Activated CD4-positive, CD25-positive, alpha-beta regulatory T cell (primary cell): ENCODE measurements around the gene RNU4-1.
A peak's percentile ranks its signal among the peaks of the same experiment; 100 is the strongest.
"Not testable (repeated sequence)": the region's sequence is repeated elsewhere in the genome, so short reads cannot be mapped to it uniquely, and the experiment has no call there.

Experiments
- DNase-seq, 4 experiments: peaks; one replicate each; lab custom pipeline; 2025; lab: John Stamatoyannopoulos, UW

RNU4-1 gene

GRCh38 chr12:120258323-120258896 lies 34.6 kb downstream of the RNU4-1 start:
- no peak for DNase-seq

- DNase-seq: no peak
These were observed 35.8 kb downstream of the RNU4-1 start for GRCh38 chr12:120257041-120257821.

GRCh38 chr12:120254809-120255208 lies 38.2 kb downstream of the RNU4-1 start:
- DNase-seq: no peak

GRCh38 chr12:120253313-120253712 lies 39.7 kb downstream of the RNU4-1 start:
- DNase-seq: not testable (repeated sequence)

- DNase-seq: peak in 3 of 4 experiments; percentile 39 to 57 (median 54)
These were observed 40.7 kb downstream of the RNU4-1 start for GRCh38 chr12:120252071-120252906.

- DNase-seq: not testable (repeated sequence)
These were observed 41.5 kb downstream of the RNU4-1 start for GRCh38 chr12:120251364-120252070.

GRCh38 chr12:120249875-120250795 lies 42.9 kb downstream of the RNU4-1 start:
- no peak for DNase-seq

- no peak for DNase-seq
These were observed 43.7 kb downstream of the RNU4-1 start for GRCh38 chr12:120249266-120249874.

- no peak for DNase-seq
These were observed 45.4 kb downstream of the RNU4-1 start for GRCh38 chr12:120247621-120248030.

GRCh38 chr12:120247183-120247582 lies 45.9 kb downstream of the RNU4-1 start:
- no peak for DNase-seq

- DNase-seq: not testable (repeated sequence)
These were observed 46.3 kb downstream of the RNU4-1 start for GRCh38 chr12:120246705-120247104.
